Skeletal muscle tissue (tissue), 5 donors: ENCODE results near the gene RPL34. TPM values are rescaled to one million over a fixed set of nuclear protein-coding genes. Genes with fewer than 3 reads are reported as not detected.
A peak's percentile ranks its signal among the peaks of the same experiment; 100 is the strongest.

Source experiments
- H3K27ac ChIP-seq: one replicate; pipeline ENCODE4 v1.7.0; 2013; ENCODE audit warnings: mild to moderate bottlenecking, low read depth, low read length, inconsistent platforms
- H3K27me3 ChIP-seq, 3 donors: one replicate each; pipeline ENCODE4 v1.7.0; 2013; ENCODE audit warnings: low read length in 3 of 3; ENCODE audit not compliant: control insufficient read depth in 3 of 3, insufficient read depth in 3 of 3
- H3K36me3 ChIP-seq, 3 donors: one replicate each; pipeline ENCODE4 v1.7.0; 2013; ENCODE audit warnings: low read length in 3 of 3; ENCODE audit not compliant: control insufficient read depth in 3 of 3, insufficient read depth in 3 of 3
- H3K4me1 ChIP-seq, 3 donors: one replicate each; pipeline ENCODE4 v1.7.0; 2013; ENCODE audit warnings: low read length in 3 of 3, mild to moderate bottlenecking in 3 of 3; ENCODE audit not compliant: control insufficient read depth in 3 of 3, insufficient read depth in 3 of 3
- H3K4me3 ChIP-seq, 3 donors: one replicate each; pipeline ENCODE4 v1.7.0; 2013; ENCODE audit warnings: low read length in 3 of 3
- H3K9ac ChIP-seq, 3 donors: one replicate each; pipeline ENCODE4 v1.7.0; 2013; ENCODE audit warnings: low read length in 3 of 3, mild to moderate bottlenecking in 3 of 3, moderate library complexity in 2 of 3, low read depth in 1 of 3
- H3K9me3 ChIP-seq, 3 donors: one replicate each; pipeline ENCODE4 v1.7.0; 2013; ENCODE audit warnings: low read length in 3 of 3; ENCODE audit not compliant: control insufficient read depth in 3 of 3
- small RNA-seq: library from RNA; depleted of rRNA; stranded (forward); fragments of <200 nt; gene quantifications from one replicate; pipeline ENCODE3, GENCODE V24; 2014
- total RNA-seq: library from RNA; depleted of rRNA; stranded (reverse); fragments of >200 nt; gene quantifications from one replicate; pipeline ENCODE4 v1.2.3, GENCODE V29; 2014
- donor health status: Osteomylitis.

The RPL34 gene
- total RNA-seq, 1 donor from 2014 or later: 1,208 TPM

DNA sequence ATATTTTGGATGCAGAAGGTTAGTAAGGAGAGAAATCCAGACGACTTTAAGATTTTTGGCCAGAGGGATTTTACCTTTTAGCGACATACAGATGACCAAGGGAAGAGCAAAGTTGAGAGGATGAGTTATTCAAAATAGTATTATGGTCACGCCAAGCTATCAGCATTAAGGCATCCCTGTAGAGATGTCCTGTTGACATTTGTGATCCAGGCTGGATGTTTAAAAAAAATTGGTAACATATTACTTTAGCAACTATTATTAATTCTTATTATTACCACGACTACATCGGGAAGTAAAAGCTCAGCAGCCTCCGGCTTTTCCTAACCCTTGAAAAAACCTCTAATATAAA lies 29.5 kb downstream of the RPL34 start:
- H3K4me3 ChIP-seq: peak overlapping the region; percentile 61 to 99 (median 89)

DNA sequence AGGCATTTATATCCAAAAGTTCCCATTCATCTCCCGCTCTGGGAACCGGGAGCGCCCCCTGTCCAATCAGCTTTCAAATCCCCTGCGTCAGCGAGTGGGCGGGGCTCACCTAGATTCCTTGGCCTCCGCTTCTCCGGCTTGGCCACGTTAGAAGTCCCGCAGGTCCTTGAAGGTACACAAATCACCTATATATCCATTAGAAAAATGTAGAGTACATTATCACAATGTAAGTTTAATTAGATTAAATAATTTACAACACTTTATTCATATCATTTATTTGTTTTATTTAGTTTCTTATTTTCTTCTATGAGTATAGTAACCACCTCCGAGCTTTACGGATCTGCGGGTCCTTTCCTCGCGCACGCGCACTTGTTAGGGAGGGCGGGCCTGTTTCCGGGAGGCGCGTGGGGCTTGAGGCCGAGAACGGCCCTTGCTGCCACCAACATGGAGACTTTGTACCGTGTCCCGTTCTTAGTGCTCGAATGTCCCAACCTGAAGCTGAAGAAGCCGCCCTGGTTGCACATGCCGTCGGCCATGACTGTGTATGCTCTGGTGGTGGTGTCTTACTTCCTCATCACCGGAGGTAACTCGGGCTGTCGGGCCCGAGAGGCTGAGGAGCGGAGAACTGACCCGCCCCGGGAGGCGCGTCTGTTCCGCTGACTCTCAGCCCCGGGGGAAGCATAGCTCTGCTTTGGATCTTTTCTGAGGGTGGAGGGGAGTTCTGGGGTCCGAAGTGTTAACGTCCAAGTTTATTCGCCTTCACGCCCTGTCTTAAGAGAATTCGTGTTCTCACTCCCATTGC lies 30.0 kb downstream of the RPL34 start, which contains the start of gene OSTC:
Gene OSTC (plus strand): TSS at position 388 of the 802 bp plus-strand sequence. CDS start 57 bp downstream, at position 445.
- H3K9me3 ChIP-seq: no peaks in the 10 kb centered on the region
- no peaks in the 10 kb centered on the region for H3K36me3 ChIP-seq
- peaks cover 0 to 13% (median 11%) of the 10 kb centered on the region in 3 donors for H3K4me1 ChIP-seq
- no peaks in the 10 kb centered on the region for H3K27me3 ChIP-seq
- peak within 1 kb of the TSS; percentile 80 for H3K27ac ChIP-seq
- H3K4me3 ChIP-seq: peak within 1 kb of the TSS; percentile 87 to 99 (median 89)
- peak within 1 kb of the TSS; percentile 89 to 95 (median 89) for H3K9ac ChIP-seq

More for the DNA sequence above, 29.5 kb downstream of the RPL34 start:
- H3K27me3 ChIP-seq: no peaks in the 10 kb centered on the region
- H3K9ac ChIP-seq: peak overlapping the region in 1 of 3 donors; percentile 89
- peaks cover 0 to 13% (median 11%) of the 10 kb centered on the region in 3 donors for H3K4me1 ChIP-seq
- H3K9me3 ChIP-seq: no peaks in the 10 kb centered on the region
- H3K36me3 ChIP-seq: no peaks in the 10 kb centered on the region
- no peak overlapping the region for H3K27ac ChIP-seq

DNA sequence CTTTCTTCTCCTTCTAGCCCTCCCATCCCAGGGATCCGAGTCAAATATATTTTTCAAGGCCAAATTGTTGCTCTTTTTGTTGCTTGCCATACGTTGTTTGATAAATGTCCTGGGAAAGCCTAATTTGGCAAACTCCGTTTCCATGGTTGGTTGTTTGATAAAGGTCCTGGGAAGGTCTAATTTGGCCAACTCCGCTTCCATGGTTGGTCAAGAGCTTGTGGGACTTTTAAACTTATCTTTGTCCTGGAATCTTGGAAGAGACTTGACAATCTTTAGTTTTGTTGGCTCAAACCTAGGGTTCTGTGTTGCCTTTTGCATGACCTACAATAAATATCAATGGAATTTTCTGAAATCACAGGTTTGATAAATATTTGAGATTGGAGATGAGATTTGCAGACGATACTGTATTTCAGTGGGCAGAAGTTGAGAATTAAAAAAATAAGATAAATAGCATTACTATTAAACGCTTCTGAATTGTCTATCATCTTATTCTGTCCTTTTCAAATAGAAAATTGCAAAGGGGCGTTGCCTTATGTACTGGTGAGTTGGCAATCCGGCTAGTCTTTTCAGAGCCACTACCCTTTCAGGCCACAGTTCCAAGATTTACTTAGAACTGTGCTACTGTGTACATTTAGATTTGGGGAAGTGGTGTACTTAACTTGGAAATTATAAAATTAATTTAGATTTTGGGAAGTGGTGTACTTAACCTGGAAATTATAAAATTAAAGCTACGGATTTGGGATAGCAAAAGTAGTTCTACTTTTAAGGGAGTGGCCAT lies 30.8 kb downstream of the RPL34 start:
- Histone ChIP-seq H3K4me3 (peak overlapping the region; percentile 87 to 99 (median 89)), H3K4me1 (peaks cover 0 to 13% (median 11%) of the 10 kb centered on the region in 3 donors), H3K27me3 (no peaks in the 10 kb centered on the region), H3K36me3 (peaks cover 0 to 2% (median 0%) of the 10 kb centered on the region in 3 donors), H3K9me3 (no peaks in the 10 kb centered on the region), H3K9ac (peak overlapping the region; percentile 89 to 95 (median 89)), H3K27ac (peak overlapping the region; percentile 80)

DNA sequence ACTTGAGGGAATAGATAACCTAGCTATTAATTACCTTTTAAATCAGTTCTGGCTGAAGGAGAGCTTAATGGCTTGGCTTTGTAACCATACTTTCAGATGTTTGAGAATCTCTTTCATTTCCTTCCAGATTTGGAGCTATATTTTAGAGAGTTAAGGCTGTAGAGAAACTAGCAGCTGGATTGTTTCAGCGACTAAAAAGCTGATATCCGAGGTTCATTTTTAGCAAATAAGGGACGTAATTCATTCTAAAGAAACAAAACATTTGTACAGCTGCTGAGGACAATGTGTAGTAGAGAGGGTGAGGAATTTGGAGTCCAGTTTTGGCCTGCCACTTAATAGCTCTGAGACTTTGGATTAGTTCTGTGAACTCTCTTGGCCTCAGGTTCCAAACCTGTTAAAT lies 42.3 kb downstream of the RPL34 start:
- H3K9me3 ChIP-seq: no peaks in the 10 kb centered on the region
- H3K27me3 ChIP-seq: no peaks in the 10 kb centered on the region
- H3K27ac ChIP-seq: no peak overlapping the region
- H3K4me3 ChIP-seq: no peak overlapping the region
- no peak overlapping the region for H3K9ac ChIP-seq
- peaks cover 5 to 17% (median 16%) of the 10 kb centered on the region in 3 donors for H3K36me3 ChIP-seq
- peaks cover 0 to 3% (median 0%) of the 10 kb centered on the region in 3 donors for H3K4me1 ChIP-seq

DNA sequence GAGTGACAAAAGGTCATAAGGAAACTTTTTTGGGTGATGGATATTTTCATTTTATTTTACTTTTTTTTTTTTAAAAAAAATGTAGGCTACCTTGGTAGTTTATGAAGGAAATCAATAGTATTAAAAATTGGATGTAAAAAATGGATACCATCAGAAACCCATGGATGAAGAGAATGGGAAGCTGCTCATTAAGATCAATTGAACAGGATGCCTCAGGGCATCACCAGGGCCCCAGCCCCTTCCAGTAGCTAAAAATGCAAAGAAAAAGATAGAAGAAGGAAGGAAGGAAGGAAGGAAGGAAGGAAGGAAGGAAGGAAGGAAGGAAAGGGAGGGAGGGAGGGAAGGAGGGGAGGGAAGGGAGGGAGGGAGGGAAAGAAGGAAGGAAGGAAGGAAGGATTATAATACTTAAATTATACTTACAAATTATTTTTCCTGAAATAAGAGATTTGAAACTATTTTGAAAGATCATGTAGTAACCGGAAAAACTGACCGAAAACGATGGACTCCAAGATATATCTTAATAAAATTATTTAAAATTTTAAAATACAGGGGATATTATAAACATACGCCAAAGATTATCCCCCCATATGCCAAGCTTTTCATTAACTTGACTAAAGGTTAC lies 54.1 kb downstream of the RPL34 start:
- Histone ChIP-seq H3K4me3 (no peak overlapping the region), H3K9me3 (no peaks in the 10 kb centered on the region), H3K36me3 (peaks cover 0 to 11% (median 4%) of the 10 kb centered on the region in 3 donors), H3K27me3 (no peaks in the 10 kb centered on the region), H3K4me1 (no peaks in the 10 kb centered on the region), H3K9ac (no peak overlapping the region), H3K27ac (no peak overlapping the region)

Small RNA genes lying within 50 kb of the gene (small RNA-seq; reads per million reads assigned to genes)
- not detected for gene RNU6-431P

Other genes starting within 250 kb of the RPL34 start
- gene OSTC, start 30.0 kb downstream of the RPL34 start, total RNA-seq: 109 TPM
- gene ETNPPL, start 142.5 kb downstream of the RPL34 start, total RNA-seq: not detected